PC-9 (cell line): ENCODE data around the gene PLCD3.

Experiments
- EZH2 ChIP-seq: fragments of 200-600 bp; sonication (generic); IDR thresholded peaks from 2 replicates; pipeline ENCODE4 v1.8.0; 2017; ENCODE audit warnings: antibody characterized with exemption, low read depth
- TF ChIP-seq, protein P1 (sequence below): fragments of 200-600 bp; sonication (generic); conservative IDR thresholded peaks from 2 replicates; pipeline ENCODE4 v1.6.1; 2017; ENCODE audit warnings: mixed run types, antibody characterized with exemption, mild to moderate bottlenecking, moderate library complexity

DNA sequence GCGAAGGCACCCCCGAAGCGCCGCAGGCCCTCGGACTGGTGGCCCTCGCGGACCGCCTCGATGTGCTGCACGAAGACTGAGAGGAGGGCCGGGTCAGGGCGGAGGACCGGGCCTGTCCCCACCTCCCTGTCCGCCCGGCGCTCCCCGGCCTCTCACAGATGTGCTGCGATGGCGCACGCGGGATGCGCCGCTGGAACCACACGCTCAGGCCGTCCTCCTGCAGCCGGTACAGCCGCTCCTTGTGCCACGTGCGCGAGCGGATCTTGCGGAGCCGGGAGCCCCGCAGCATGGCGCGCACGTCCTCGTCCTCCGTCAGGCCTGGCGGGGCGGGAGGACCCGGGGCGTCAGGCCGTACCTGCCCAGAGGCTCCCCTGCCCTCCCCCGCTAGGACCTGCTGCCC, 11.3 kb downstream of the PLCD3 start:
- TF ChIP-seq, protein P1, sequence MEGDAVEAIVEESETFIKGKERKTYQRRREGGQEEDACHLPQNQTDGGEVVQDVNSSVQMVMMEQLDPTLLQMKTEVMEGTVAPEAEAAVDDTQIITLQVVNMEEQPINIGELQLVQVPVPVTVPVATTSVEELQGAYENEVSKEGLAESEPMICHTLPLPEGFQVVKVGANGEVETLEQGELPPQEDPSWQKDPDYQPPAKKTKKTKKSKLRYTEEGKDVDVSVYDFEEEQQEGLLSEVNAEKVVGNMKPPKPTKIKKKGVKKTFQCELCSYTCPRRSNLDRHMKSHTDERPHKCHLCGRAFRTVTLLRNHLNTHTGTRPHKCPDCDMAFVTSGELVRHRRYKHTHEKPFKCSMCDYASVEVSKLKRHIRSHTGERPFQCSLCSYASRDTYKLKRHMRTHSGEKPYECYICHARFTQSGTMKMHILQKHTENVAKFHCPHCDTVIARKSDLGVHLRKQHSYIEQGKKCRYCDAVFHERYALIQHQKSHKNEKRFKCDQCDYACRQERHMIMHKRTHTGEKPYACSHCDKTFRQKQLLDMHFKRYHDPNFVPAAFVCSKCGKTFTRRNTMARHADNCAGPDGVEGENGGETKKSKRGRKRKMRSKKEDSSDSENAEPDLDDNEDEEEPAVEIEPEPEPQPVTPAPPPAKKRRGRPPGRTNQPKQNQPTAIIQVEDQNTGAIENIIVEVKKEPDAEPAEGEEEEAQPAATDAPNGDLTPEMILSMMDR: no peak
- TF ChIP-seq EZH2: no peak
